Activated CD8-positive, alpha-beta memory T cell treated with anti-CD3 and anti-CD28 coated beads, Interleukin-2, amount 10 ng/mL, durations not matched to agents 7 days and 5 days (primary cell): Measurements from ENCODE around the gene GPSM1. TPM values are rescaled to one million over a fixed set of nuclear protein-coding genes. Genes with fewer than 3 reads are reported as not detected.
A peak's percentile ranks its signal among the peaks of the same experiment; 100 is the strongest.

Experiments
- ATAC-seq: fragments of 150-1000 bp; cut with Tn5 transposase; one replicate; pipeline ENCODE4 v1.10.0; 2021; ENCODE audit warnings: moderate library complexity
- CTCF ChIA-PET: fragments of 350-600 bp; sonication (Branson Sonifier 250); formaldehyde crosslinking; loops from one replicate; lab custom pipeline; 2021; ENCODE audit warnings: antibody characterized with exemption; lab: Charles Lee
- DNase-seq: peaks from one replicate; pipeline ENCODE4 v3.0.0-alpha.2; 2020
- H3K27ac Mint-ChIP-seq: one replicate; pipeline ENCODE4 v1.8.0; 2021; ENCODE audit warnings: mild to moderate bottlenecking, mixed read lengths
- H3K27me3 Mint-ChIP-seq: one replicate; pipeline ENCODE4 v1.8.0; 2021; ENCODE audit warnings: mixed read lengths
- H3K36me3 Mint-ChIP-seq: one replicate; pipeline ENCODE4 v1.8.0; 2021; ENCODE audit warnings: mild to moderate bottlenecking, mixed read lengths
- H3K4me1 Mint-ChIP-seq: one replicate; pipeline ENCODE4 v1.8.0; 2021; ENCODE audit warnings: mixed read lengths
- H3K4me3 Mint-ChIP-seq: one replicate; pipeline ENCODE4 v1.8.0; 2021; ENCODE audit warnings: mild to moderate bottlenecking, moderate library complexity, mixed read lengths
- H3K9me3 Mint-ChIP-seq: one replicate; pipeline ENCODE4 v1.8.0; 2022; ENCODE audit warnings: low read depth, mixed read lengths
- total RNA-seq, 2 experiments: library from RNA; stranded (reverse); gene quantifications; one replicate each; pipeline ENCODE4 v1.2.3, GENCODE V29; 2021

Gene GPSM1
- total RNA-seq, 2 experiments from 2014 or later, result 4.5 to 6.7 TPM

GRCh38 chr9:136337416-136338395 is 10.4 kb downstream of the GPSM1 start:
- CTCF ChIA-PET, result interaction anchor here (1.0 to 1.3 kb wide), 3 partner anchors 10 to 66 kb away, joined by 3 to 4 read pairs (median 4); partner anchors contain the start of gene DNLZ
- Mint-ChIP-seq H3K4me3 (no peak overlapping the region), H3K27ac (no peak overlapping the region), H3K9me3 (no peaks in the 10 kb centered on the region), H3K36me3 (no peaks in the 10 kb centered on the region), H3K27me3 (no peaks in the 10 kb centered on the region), H3K4me1 (no peaks in the 10 kb centered on the region)
- DNase-seq, result no peak
- no peak for ATAC-seq

- no peak overlapping the region for H3K27ac Mint-ChIP-seq
- CTCF ChIA-PET, result interaction anchor here (1.3 kb wide), 2 partner anchors 25 to 65 kb away, joined by 4 read pairs; partner anchors contain the start of gene DNLZ
- H3K4me1 Mint-ChIP-seq, result no peaks in the 10 kb centered on the region
- H3K36me3 Mint-ChIP-seq, result no peaks in the 10 kb centered on the region
- ATAC-seq (no peak), DNase-seq (no peak)
- H3K27me3 Mint-ChIP-seq, result no peaks in the 10 kb centered on the region
- no peak overlapping the region for H3K4me3 Mint-ChIP-seq
- no peaks in the 10 kb centered on the region for H3K9me3 Mint-ChIP-seq
These were observed 11.2 kb downstream of the GPSM1 start for GRCh38 chr9:136338511-136338910.

GRCh38 chr9:136339173-136339957 is 12.0 kb downstream of the GPSM1 start:
- DNase-seq (peak; percentile 59), ATAC-seq (peak; percentile 53)
- H3K4me3 Mint-ChIP-seq, result no peak overlapping the region
- H3K27me3 Mint-ChIP-seq, result no peaks in the 10 kb centered on the region
- H3K27ac Mint-ChIP-seq, result no peak overlapping the region
- CTCF ChIA-PET, result interaction anchor here (0.7 to 1.1 kb wide), 3 partner anchors 23 to 64 kb away, joined by 3 to 4 read pairs (median 4); no protein-coding TSS in a partner anchor
- no peaks in the 10 kb centered on the region for H3K9me3 Mint-ChIP-seq
- no peaks in the 10 kb centered on the region for H3K4me1 Mint-ChIP-seq
- H3K36me3 Mint-ChIP-seq, result no peaks in the 10 kb centered on the region

GRCh38 chr9:136339958-136340310 is 12.6 kb downstream of the GPSM1 start:
- CTCF ChIA-PET, result interaction anchor here (0.7 to 1.1 kb wide), 3 partner anchors 23 to 63 kb away, joined by 3 to 4 read pairs (median 4); no protein-coding TSS in a partner anchor
- H3K9me3 Mint-ChIP-seq, result no peaks in the 10 kb centered on the region
- DNase-seq, result no peak
- no peak overlapping the region for H3K27ac Mint-ChIP-seq
- H3K36me3 Mint-ChIP-seq, result no peaks in the 10 kb centered on the region
- H3K4me3 Mint-ChIP-seq, result no peak overlapping the region
- no peak for ATAC-seq
- H3K27me3 Mint-ChIP-seq, result no peaks in the 10 kb centered on the region
- no peaks in the 10 kb centered on the region for H3K4me1 Mint-ChIP-seq

- H3K4me1 Mint-ChIP-seq, result no peaks in the 10 kb centered on the region
- ATAC-seq (no peak), DNase-seq (no peak)
- no peaks in the 10 kb centered on the region for H3K36me3 Mint-ChIP-seq
- H3K9me3 Mint-ChIP-seq, result no peaks in the 10 kb centered on the region
- CTCF ChIA-PET, result interaction anchor here (1.1 kb wide), 2 partner anchors 22 to 63 kb away, joined by 4 read pairs; no protein-coding TSS in a partner anchor
- no peak overlapping the region for H3K27ac Mint-ChIP-seq
- no peak overlapping the region for H3K4me3 Mint-ChIP-seq
- H3K27me3 Mint-ChIP-seq, result no peaks in the 10 kb centered on the region
These were observed 13.2 kb downstream of the GPSM1 start for GRCh38 chr9:136340356-136341041.

GRCh38 chr9:136341042-136341655 is 13.8 kb downstream of the GPSM1 start:
- no peak for ATAC-seq

GRCh38 chr9:136341769-136342168 is 14.4 kb downstream of the GPSM1 start:
- Mint-ChIP-seq H3K4me3 (no peak overlapping the region), H3K9me3 (no peaks in the 10 kb centered on the region), H3K4me1 (no peaks in the 10 kb centered on the region), H3K27ac (no peak overlapping the region), H3K27me3 (no peaks in the 10 kb centered on the region), H3K36me3 (no peaks in the 10 kb centered on the region)
- CTCF ChIA-PET, result no interaction called here
- ATAC-seq, result no peak
- no peak for DNase-seq

More at GRCh38 chr9:136341042-136341655, 13.8 kb downstream of the GPSM1 start:
- no peaks in the 10 kb centered on the region for H3K36me3 Mint-ChIP-seq
- no peaks in the 10 kb centered on the region for H3K4me1 Mint-ChIP-seq
- CTCF ChIA-PET, result no interaction called here
- no peak overlapping the region for H3K4me3 Mint-ChIP-seq
- H3K9me3 Mint-ChIP-seq, result no peaks in the 10 kb centered on the region
- no peak overlapping the region for H3K27ac Mint-ChIP-seq
- no peaks in the 10 kb centered on the region for H3K27me3 Mint-ChIP-seq
- DNase-seq, result no peak

GRCh38 chr9:136342181-136343120 is 15.1 kb downstream of the GPSM1 start:
- Mint-ChIP-seq H3K27me3 (no peaks in the 10 kb centered on the region), H3K36me3 (no peaks in the 10 kb centered on the region), H3K4me1 (no peaks in the 10 kb centered on the region), H3K27ac (no peak overlapping the region), H3K9me3 (no peaks in the 10 kb centered on the region), H3K4me3 (no peak overlapping the region)
- peak; percentile 71 for ATAC-seq
- peak; percentile 73 for DNase-seq
- CTCF ChIA-PET, result no interaction called here

GRCh38 chr9:136343121-136343883 is 16.0 kb downstream of the GPSM1 start:
- Mint-ChIP-seq H3K9me3 (no peaks in the 10 kb centered on the region), H3K36me3 (no peaks in the 10 kb centered on the region), H3K27me3 (no peaks in the 10 kb centered on the region), H3K4me1 (no peaks in the 10 kb centered on the region), H3K4me3 (no peak overlapping the region), H3K27ac (no peak overlapping the region)
- ATAC-seq, result no peak
- no peak for DNase-seq
- CTCF ChIA-PET, result no interaction called here

GRCh38 chr9:136343884-136344269 is 16.5 kb downstream of the GPSM1 start:
- Mint-ChIP-seq H3K27ac (no peak overlapping the region), H3K4me1 (no peaks in the 10 kb centered on the region), H3K27me3 (no peaks in the 10 kb centered on the region), H3K36me3 (no peaks in the 10 kb centered on the region), H3K4me3 (no peak overlapping the region), H3K9me3 (no peaks in the 10 kb centered on the region)
- CTCF ChIA-PET, result no interaction called here
- no peak for ATAC-seq
- DNase-seq, result no peak

- ATAC-seq (no peak), DNase-seq (no peak)
- Mint-ChIP-seq H3K4me3 (no peak overlapping the region), H3K27ac (no peak overlapping the region), H3K36me3 (no peaks in the 10 kb centered on the region), H3K9me3 (no peaks in the 10 kb centered on the region), H3K4me1 (no peaks in the 10 kb centered on the region), H3K27me3 (no peaks in the 10 kb centered on the region)
- CTCF ChIA-PET, result interaction anchor here (0.5 kb wide), 1 partner anchor 15 kb away, joined by 3 read pairs; no protein-coding TSS in a partner anchor
These were observed 17.4 kb downstream of the GPSM1 start for GRCh38 chr9:136344544-136345280.
